Skeletal muscle satellite cell (primary cell): ENCODE measurements around the gene OASL.
A peak's percentile ranks its signal among the peaks of the same experiment; 100 is the strongest.
"Not testable (repeated sequence)": the region's sequence is repeated elsewhere in the genome, so short reads cannot be mapped to it uniquely, and the experiment has no call there.

Source experiments
- H3K27me3 ChIP-seq: 2 replicates; pipeline ENCODE4 v1.7.0; 2013; ENCODE audit warnings: low read length; ENCODE audit not compliant: control insufficient read depth, insufficient read depth
- H3K36me3 ChIP-seq: 2 replicates; pipeline ENCODE4 v1.7.0; 2013; ENCODE audit warnings: mild to moderate bottlenecking, control low read depth, low read length; ENCODE audit not compliant: insufficient read depth
- H3K4me1 ChIP-seq: 2 replicates; pipeline ENCODE4 v1.7.0; 2013; ENCODE audit warnings: low read length; ENCODE audit not compliant: control insufficient read depth, insufficient read depth
- H3K4me2 ChIP-seq: 2 replicates; pipeline ENCODE4 v1.7.0; 2013; ENCODE audit warnings: mild to moderate bottlenecking, low read length
- H3K4me3 ChIP-seq: 2 replicates; pipeline ENCODE4 v1.7.0; 2013; ENCODE audit warnings: low read length
- H3K9ac ChIP-seq: 2 replicates; pipeline ENCODE4 v1.7.0; 2013; ENCODE audit warnings: mild to moderate bottlenecking, low read depth, low read length, moderate library complexity
- H3K9me3 ChIP-seq: replicated peaks from 2 replicates; pipeline ENCODE4 v1.7.0; 2013; ENCODE audit warnings: mild to moderate bottlenecking, control low read depth, low read length

OASL gene

DNA sequence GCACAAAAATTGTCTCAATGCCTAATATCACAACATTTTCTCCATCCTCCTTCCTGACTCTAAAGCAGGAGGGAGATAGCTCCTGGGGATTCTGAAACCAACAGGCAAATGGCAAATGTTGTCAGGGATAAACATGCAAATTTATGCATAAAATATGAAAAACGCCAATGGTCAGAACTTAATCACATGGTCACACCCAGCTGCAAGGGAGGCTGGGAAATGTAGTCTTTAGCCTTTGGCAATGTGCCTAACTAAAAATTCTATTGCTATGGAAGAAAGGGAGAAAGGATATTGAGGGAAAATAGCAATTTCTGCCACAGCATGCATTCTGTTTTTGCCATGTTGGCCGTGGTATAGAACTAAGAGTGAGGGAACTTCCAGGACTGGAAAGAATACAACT is 11.7 kb upstream of the OASL start:
- H3K4me3 ChIP-seq, result no peak overlapping the region
- no peaks in the 10 kb centered on the region for H3K36me3 ChIP-seq
- no peak overlapping the region for H3K4me2 ChIP-seq
- H3K9me3 ChIP-seq, result no peaks in the 10 kb centered on the region
- no peaks in the 10 kb centered on the region for H3K4me1 ChIP-seq
- H3K9ac ChIP-seq, result no peak overlapping the region
- peaks cover 18% of the 10 kb centered on the region for H3K27me3 ChIP-seq

- H3K9ac ChIP-seq, result no peak overlapping the region
- H3K27me3 ChIP-seq, result peaks cover 25% of the 10 kb centered on the region
- no peaks in the 10 kb centered on the region for H3K4me1 ChIP-seq
- H3K36me3 ChIP-seq, result no peaks in the 10 kb centered on the region
- H3K4me2 ChIP-seq, result no peak overlapping the region
- no peaks in the 10 kb centered on the region for H3K9me3 ChIP-seq
- no peak overlapping the region for H3K4me3 ChIP-seq
Observed at GRCh38 chr12:121048442-121048841, 9.4 kb upstream of the OASL start.

- H3K4me2 ChIP-seq, H3K9me3 ChIP-seq, H3K36me3 ChIP-seq, H3K4me1 ChIP-seq, H3K4me3 ChIP-seq, H3K9ac ChIP-seq: not testable (repeated sequence)
- H3K27me3 ChIP-seq, result peaks cover 30% of the 10 kb centered on the region
Observed at GRCh38 chr12:121047400-121047799, 8.4 kb upstream of the OASL start.

DNA sequence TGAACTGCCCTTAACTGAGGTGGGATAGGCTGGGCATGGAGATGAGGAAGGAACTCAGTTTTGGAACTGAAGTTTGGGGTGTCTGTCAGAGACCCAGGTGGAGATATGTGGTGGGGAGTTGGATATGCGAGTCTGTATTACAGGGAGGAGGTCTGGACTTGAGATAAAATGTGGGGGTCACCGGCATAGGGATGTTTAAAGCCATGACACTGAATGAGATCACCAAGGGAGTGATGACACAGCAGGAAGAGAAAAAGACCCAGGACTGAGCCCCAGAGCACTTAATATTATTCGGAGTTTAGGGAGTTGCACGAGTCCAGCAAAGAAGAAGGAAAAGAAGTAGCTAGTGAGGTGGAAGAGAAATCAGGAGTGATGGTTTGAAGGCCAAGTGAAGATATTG is 4.0 kb upstream of the OASL start:
- Histone ChIP-seq H3K4me2 (no peak overlapping the region), H3K36me3 (no peaks in the 10 kb centered on the region), H3K4me1 (peaks cover 9% of the 10 kb centered on the region), H3K9me3 (no peaks in the 10 kb centered on the region), H3K9ac (no peak overlapping the region), H3K27me3 (peaks cover 18% of the 10 kb centered on the region), H3K4me3 (no peak overlapping the region)

DNA sequence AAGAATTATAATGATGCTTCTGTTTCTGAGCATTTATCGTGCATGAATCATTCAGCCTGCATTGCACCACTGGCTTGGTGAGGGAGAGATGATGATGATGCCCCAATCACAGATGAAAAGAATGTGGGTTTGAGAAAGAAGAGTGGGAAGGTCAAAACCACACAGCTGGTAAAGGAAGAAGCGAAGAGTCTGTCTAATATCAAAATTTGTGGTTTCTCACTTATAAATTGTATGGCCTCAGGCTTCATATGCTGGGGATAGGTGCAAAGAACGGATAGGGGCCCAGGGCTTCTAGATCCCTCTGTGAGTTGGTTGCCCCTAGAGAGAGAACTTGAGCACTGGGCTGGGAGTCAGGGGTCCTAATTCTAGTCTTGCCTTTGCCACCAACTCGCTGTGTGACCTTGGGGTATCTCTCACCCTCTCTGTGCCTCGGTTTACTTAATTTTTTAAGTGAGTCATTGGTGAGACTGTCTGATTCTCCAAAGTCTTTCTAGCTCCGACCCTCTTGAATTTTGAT is 2.2 kb downstream of the OASL start:
- Histone ChIP-seq H3K9ac (no peak overlapping the region), H3K36me3 (no peaks in the 10 kb centered on the region), H3K4me1 (peaks cover 41% of the 10 kb centered on the region), H3K27me3 (peaks cover 4% of the 10 kb centered on the region), H3K9me3 (no peaks in the 10 kb centered on the region), H3K4me2 (peak overlapping the region; percentile 45), H3K4me3 (no peak overlapping the region)

DNA sequence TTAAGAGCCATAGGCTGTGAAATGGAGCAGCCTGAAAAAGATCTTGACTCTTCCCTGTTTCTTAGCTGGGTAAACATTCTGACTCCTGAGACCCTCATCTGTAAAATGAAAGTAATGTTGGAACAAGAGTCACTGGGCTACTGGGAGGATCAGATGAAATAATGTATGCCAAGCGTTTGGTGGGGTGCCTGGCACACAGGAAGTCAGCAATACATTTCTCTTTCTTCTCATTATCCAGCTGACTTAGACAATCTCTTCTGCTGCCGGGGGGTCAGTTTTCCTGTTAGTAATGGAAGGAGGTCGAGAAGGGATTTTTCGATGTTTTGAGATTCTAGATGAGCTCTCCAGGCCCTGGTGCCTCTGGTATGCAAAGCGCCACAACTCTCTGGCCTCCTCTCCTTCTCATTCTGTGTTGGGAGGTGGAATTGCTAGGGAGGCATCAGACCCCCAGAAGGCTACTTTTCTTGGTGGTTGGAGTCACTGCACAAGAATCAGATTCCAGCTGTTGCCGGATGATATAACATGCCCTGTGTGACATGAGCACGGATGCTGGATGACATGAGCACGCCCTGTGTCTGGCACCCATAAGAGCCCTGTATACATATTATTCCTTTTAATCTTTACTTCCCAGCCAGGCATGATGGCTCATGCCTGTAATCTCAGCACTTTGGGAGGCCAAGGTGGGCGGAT is 4.3 kb downstream of the OASL start:
- Histone ChIP-seq H3K36me3 (no peaks in the 10 kb centered on the region), H3K4me3 (peak overlapping the region; percentile 28), H3K9me3 (no peaks in the 10 kb centered on the region), H3K4me2 (peak overlapping the region; percentile 69), H3K27me3 (peaks cover under 1% of the 10 kb centered on the region), H3K9ac (peak overlapping the region; percentile 24), H3K4me1 (peaks cover 41% of the 10 kb centered on the region)

DNA sequence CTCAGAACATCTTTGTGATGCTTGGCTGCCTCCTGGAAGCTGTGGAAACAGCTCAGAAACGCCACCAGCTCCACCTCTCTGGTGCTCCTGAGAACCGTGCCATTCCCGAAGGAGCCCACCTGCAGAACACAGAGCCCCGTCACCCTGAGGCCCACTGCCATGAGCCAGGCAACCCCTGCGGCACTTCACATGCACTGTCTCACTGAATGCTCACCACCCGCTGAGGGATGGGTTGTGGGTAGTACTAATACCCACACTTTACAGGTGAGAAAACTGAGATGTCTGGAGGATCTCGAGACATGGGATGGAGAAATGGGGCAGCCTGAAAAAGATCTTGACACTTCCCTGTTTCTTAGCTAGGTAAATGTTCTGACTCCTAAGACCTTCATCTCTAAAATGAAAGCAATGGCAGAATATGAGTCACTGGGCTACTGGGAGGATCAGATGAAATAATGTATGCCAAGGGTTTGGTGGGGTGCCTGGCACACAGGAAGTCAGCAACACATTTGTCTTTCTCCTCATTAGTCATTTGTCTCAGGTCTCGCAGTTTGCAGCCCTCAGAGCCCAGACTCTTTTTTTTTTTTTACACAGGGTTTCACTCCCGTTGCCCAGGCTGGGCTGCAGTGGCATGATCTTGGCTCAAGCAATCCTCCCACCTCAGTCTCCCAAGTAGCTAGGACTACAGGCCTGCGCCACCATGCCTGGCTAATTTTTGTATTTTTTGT is 5.3 kb downstream of the OASL start:
- Histone ChIP-seq H3K27me3 (no peaks in the 10 kb centered on the region), H3K4me3 (peak overlapping the region; percentile 28), H3K9me3 (no peaks in the 10 kb centered on the region), H3K4me1 (peaks cover 35% of the 10 kb centered on the region), H3K36me3 (no peaks in the 10 kb centered on the region), H3K4me2 (peak overlapping the region; percentile 69), H3K9ac (peak overlapping the region; percentile 24)

DNA sequence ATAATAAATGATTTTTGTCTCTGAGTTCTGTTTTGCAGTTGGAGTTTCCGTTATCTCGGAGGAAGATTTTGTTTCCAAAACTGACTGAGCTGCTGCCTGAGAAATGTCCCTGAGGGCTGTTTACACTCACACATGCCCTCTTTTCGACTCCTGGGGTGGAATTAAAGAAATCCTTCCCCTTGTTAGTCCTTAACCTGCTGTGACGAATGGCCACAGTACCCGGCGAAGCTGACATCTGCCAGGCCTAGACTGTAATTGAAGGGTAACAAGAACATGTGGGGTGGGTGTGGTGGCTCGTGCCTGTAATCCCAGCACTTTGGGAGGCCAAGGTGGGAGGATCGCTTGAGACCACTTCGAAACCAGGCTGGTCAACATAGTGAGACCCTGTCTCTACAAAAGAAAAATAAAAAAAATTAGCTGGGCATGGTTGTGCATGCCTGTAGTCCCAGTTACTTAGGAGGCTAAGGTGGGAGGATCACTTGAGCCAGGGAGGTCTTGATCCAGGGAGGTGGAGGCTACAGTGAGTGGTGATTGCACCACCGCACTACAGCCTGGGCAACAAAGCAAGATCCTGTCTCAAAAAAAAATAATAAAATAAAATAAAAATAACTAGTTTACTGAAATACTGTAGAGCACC is 8.4 kb downstream of the OASL start:
- no peaks in the 10 kb centered on the region for H3K36me3 ChIP-seq
- H3K9me3 ChIP-seq, result no peaks in the 10 kb centered on the region
- H3K27me3 ChIP-seq, result peaks cover 4% of the 10 kb centered on the region
- H3K4me2 ChIP-seq, result no peak overlapping the region
- H3K4me3 ChIP-seq, result no peak overlapping the region
- no peak overlapping the region for H3K9ac ChIP-seq
- H3K4me1 ChIP-seq, result peaks cover 18% of the 10 kb centered on the region

DNA sequence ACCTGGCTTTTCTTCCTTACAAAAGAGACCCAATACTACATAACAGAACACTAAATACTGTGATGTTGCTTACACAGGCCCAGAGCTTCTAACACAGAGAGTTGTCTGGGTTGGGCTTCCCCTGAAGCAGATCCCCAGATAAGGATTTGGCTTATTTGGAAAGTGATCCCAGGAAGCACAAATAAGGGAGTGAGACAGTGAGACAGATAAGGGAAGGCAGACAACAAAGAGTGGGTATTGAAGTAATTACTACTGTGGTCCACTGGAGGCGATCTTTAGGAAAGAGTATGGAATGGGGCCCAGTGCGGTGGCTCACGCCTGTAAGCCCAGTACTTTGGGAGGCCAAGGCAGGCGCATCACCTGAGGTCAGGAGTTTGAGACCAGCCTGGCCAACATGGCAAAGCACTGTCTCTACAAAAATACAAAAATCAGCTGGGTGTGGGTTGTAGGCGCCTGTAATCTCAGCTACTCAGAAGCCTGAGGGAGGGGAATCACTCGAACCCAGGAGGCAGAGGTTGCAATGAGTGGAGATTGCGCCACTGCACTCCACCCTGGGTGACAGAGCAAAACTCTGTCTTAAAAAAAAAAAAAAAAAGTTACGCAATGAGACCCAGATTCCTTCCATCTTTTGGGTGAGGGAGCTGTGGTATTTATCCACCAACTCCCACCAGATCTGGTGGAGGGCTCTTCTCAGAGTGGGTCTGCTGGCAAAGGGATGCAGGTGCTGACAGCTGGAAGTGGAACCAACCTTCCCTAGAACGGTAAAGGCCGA is 12.6 kb downstream of the OASL start:
- no peaks in the 10 kb centered on the region for H3K4me1 ChIP-seq
- no peaks in the 10 kb centered on the region for H3K9me3 ChIP-seq
- H3K4me3 ChIP-seq, result no peak overlapping the region
- H3K4me2 ChIP-seq, result no peak overlapping the region
- no peak overlapping the region for H3K9ac ChIP-seq
- no peaks in the 10 kb centered on the region for H3K36me3 ChIP-seq
- peaks cover 4% of the 10 kb centered on the region for H3K27me3 ChIP-seq

DNA sequence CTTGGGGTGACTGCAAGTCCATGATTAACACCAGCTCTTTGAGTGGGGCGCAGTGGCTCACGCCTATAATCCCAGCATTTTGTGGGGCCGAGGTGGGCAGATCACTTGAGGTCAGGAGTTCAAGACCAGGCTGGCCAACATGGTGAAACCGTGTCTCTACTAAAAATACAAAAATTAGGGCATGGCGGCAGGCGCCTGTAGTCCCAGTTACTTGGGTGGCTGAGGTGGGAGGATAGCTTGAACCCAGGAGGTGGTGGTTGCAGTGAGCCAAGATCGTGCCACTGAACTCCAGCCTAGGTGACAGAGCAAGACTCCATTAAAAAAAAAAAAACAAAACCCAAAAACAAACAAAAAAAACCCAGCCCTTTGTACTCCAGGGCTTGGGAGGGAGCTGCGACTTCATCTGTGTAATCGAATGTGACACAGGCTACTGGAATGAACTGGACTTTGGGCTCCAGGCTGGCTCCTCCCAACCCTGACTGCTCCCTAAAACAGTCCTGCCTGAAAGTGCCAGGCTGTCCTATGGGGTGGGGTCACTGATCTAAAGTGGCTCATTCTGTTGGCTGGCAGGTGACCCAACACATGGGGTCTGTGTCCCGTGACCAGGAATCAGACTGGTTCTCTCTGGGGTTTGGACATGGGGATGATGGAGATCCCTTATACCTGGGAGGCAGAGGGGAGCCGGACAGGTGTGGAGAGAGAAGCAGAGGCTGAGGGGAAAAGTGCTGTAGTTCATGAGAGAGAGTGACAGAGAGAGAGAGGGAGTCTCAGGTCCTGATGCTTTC is 13.4 kb downstream of the OASL start:
- Histone ChIP-seq H3K4me2 (no peak overlapping the region), H3K36me3 (no peaks in the 10 kb centered on the region), H3K4me1 (no peaks in the 10 kb centered on the region), H3K27me3 (peaks cover 10% of the 10 kb centered on the region), H3K4me3 (no peak overlapping the region), H3K9me3 (no peaks in the 10 kb centered on the region), H3K9ac (no peak overlapping the region)
